Stomach (tissue), 9 donors: ENCODE data around the gene CACNA1E. TPM values are rescaled to one million over a fixed set of nuclear protein-coding genes. Genes with fewer than 3 reads are reported as not detected.
"Not testable (repeated sequence)": the region's sequence is repeated elsewhere in the genome, so short reads cannot be mapped to it uniquely, and the experiment has no call there.

Experiments
- DNase-seq, 2 donors: peaks; one replicate each; pipeline versions ENCODE4 v3.0.0 to v3.0.0-alpha.2; 2013 to 2019
- H3K27ac ChIP-seq, 5 donors: fragments of 200-600 bp in 4 of 5; sonication (generic) in 4 of 5; one replicate each; pipeline ENCODE4 v1.5.1; 2013 to 2019; ENCODE audit warnings: mild to moderate bottlenecking in 1 of 5, moderate library complexity in 1 of 5
- H3K27me3 ChIP-seq, 3 donors: fragments of 200-600 bp; sonication (generic); one replicate each; pipeline ENCODE4 v1.5.1; 2017 to 2019; ENCODE audit warnings: mixed run types in 1 of 3
- H3K36me3 ChIP-seq, 4 donors: fragments of 200-600 bp; sonication (generic); 1 replicate in 3 of 4; 2 replicates in 1 of 4; pipeline ENCODE4 v1.5.1; 2016 to 2019
- H3K4me1 ChIP-seq, 4 donors: fragments of 200-600 bp; sonication (generic); one replicate each; pipeline ENCODE4 v1.5.1; 2016 to 2019
- H3K4me3 ChIP-seq, 4 donors: fragments of 200-600 bp; sonication (generic) in 3 of 4; one replicate each; pipeline ENCODE4 v1.5.1; 2016 to 2019; ENCODE audit warnings: mild to moderate bottlenecking in 1 of 4
- H3K9me3 ChIP-seq, 4 donors: fragments of 200-600 bp; sonication (generic); one replicate each; pipeline ENCODE4 v1.5.1; 2016 to 2019
- EP300 ChIP-seq: sonication (generic); formaldehyde crosslinking; IDR thresholded peaks from one replicate; pipeline ENCODE4 v1.6.1; 2017; ENCODE audit warnings: antibody characterized with exemption
- POLR2A ChIP-seq, 4 donors: fragments of 450-650 bp; IDR thresholded peaks; one replicate each; pipeline ENCODE4 v1.6.1; 2016; ENCODE audit warnings: antibody characterized with exemption in 4 of 4, control low read depth in 2 of 4, mild to moderate bottlenecking in 1 of 4, moderate library complexity in 1 of 4
- POLR2AphosphoS5 ChIP-seq, 3 donors: sonication (generic); formaldehyde crosslinking; IDR thresholded peaks; one replicate each; pipeline ENCODE4 v1.6.1; 2016; ENCODE audit warnings: antibody characterized with exemption in 3 of 3
- WGBS, 5 donors: extraction: QIAGEN DNeasy Blood & Tissue Kit in 3 of 5; methylation state at CpG; one replicate each; pipeline versions ENCODE4 v1.1.5 to v1.1.7; 2013 to 2018; 5-methylcytosine and 5-hydroxymethylcytosine counted together
- intact Hi-C: fragments of 100-400 bp; cut with DNase I; formaldehyde crosslinking; loops from one replicate; pipeline ENCODE4 v1.15.1; 2023; ENCODE audit warnings: low total_unique reads
- polyA plus RNA-seq, 3 donors: library from polyadenylated mRNA; stranded (reverse); fragments of 200-250 nt; gene quantifications; one replicate each; pipeline ENCODE4 v1.2.3, GENCODE V29; 2013
- small RNA-seq, 4 donors: library from RNA; depleted of rRNA; stranded (forward); fragments of <200 nt; gene quantifications; one replicate each; pipeline ENCODE3, GENCODE V24; 2016
- total RNA-seq, 5 donors: library from RNA; depleted of rRNA; stranded (reverse); fragments of >200 nt; gene quantifications; one replicate each; pipeline versions ENCODE4 v1.1.0 to v1.2.3, GENCODE V29; 2014 to 2016
- TF ChIP-seq, protein P1 (sequence below), 7 experiments: fragments of 450-650 bp in 4 of 7; fragments of 200-600 bp in 3 of 7; sonication (generic) in 3 of 7; IDR thresholded peaks; one replicate each; pipeline ENCODE4 v1.5.1; 2016 to 2019; ENCODE audit warnings: antibody characterized with exemption in 7 of 7, control low read depth in 2 of 7, mild to moderate bottlenecking in 1 of 7
- donor health status: healthy with polysubstance abuse.
- donor health status: Bipolar disorder and iron deficiency.
- donor health status: healthy.

CACNA1E gene
- total and polyA plus RNA-seq, 8 donors = under 0.01 to 1.8 (median 0.01) TPM; not detected in 4

DNA sequence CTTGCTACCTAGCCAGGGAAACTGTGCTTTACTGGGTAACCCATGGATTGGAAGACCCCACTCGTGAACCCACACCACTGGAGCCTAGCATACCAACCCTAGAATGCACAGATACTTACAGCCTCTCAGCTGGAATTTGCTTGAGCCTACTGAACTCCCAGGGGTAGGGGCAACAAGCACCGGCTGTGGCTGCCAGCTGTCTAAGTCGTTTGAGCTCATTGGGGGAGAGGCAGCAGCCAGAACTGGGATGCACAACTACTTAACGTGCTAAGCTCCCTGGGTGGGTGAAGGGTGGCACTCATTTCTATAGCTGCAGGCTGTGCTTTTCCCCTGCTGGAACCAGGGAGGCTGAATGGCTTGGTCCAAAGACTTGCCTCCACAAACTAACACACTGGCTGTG, 365.8 kb downstream of the CACNA1E start:
- intact Hi-C loops = no loop called here
- Histone ChIP-seq H3K36me3 (no peaks in the 10 kb centered on the region), H3K27ac (no peak overlapping the region), H3K27me3 (no peaks in the 10 kb centered on the region), H3K4me1 (no peaks in the 10 kb centered on the region), H3K4me3 (no peak overlapping the region), H3K9me3 (peaks cover 0 to 19% (median 9%) of the 10 kb centered on the region in 4 donors)
- no peak for TF ChIP-seq EP300
- TF ChIP-seq POLR2A (IDR thresholded peaks at IDR 0.05) = no peak
- TF ChIP-seq, protein P1, sequence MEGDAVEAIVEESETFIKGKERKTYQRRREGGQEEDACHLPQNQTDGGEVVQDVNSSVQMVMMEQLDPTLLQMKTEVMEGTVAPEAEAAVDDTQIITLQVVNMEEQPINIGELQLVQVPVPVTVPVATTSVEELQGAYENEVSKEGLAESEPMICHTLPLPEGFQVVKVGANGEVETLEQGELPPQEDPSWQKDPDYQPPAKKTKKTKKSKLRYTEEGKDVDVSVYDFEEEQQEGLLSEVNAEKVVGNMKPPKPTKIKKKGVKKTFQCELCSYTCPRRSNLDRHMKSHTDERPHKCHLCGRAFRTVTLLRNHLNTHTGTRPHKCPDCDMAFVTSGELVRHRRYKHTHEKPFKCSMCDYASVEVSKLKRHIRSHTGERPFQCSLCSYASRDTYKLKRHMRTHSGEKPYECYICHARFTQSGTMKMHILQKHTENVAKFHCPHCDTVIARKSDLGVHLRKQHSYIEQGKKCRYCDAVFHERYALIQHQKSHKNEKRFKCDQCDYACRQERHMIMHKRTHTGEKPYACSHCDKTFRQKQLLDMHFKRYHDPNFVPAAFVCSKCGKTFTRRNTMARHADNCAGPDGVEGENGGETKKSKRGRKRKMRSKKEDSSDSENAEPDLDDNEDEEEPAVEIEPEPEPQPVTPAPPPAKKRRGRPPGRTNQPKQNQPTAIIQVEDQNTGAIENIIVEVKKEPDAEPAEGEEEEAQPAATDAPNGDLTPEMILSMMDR (IDR thresholded peaks at IDR 0.05) = no peak
- 65 to 72% (median 68%) methylated on average over 2 to 4 of the region's 4 CpGs for WGBS, 5 donors
- DNase-seq = no peak

DNA sequence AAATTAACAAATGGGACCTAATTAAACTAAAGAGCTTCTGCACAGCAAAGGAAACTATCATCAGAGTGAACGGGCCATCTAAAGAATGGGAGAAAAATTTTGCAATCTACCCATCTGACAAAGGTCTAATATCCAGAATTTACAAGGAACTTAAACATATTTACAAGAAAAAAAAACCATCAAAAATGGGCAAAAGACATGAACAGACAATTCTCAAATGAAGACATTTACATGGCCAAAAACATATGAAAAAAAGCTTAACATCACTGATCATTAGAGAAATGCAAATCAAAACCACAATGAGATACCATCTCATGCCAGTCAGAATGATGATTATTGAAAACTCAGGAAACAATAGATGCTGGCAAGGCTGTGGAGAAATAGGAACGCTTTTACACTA, 370.9 kb downstream of the CACNA1E start:
- peaks cover 0 to 20% (median 12%) of the 10 kb centered on the region in 4 donors for H3K9me3 ChIP-seq
- 73 to 93% (median 83%) methylated on average over 2 of the region's 2 CpGs for WGBS, 5 donors
- H3K36me3 ChIP-seq, H3K4me3 ChIP-seq, H3K27ac ChIP-seq, H3K27me3 ChIP-seq, H3K4me1 ChIP-seq, DNase-seq, intact Hi-C loops: not testable (repeated sequence)

DNA sequence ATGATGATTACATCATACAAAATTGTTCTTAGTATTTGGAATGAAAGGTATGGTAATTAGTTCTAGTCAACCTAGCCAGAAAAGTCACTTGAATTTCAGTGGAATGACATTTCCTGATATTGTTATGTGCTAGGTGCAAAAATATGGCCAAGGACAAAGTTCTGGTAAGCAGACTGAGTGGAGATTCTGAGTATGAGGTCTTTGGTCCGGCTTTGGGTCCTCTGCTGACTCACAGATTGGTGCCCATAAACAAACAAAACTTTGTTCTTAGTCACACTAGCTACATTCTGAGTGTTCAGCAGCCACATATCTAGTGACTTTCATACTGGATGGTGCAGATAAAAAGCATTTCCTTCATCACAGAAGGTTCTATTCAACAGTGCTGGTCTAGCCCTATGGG, 372.1 kb downstream of the CACNA1E start:
- Histone ChIP-seq H3K36me3 (no peaks in the 10 kb centered on the region), H3K4me1 (no peaks in the 10 kb centered on the region), H3K9me3 (peaks cover 0 to 20% (median 11%) of the 10 kb centered on the region in 4 donors), H3K4me3 (no peak overlapping the region), H3K27ac (no peak overlapping the region), H3K27me3 (no peaks in the 10 kb centered on the region)
- no peak for TF ChIP-seq POLR2AphosphoS5 (IDR thresholded peaks at IDR 0.05)
- TF ChIP-seq, protein P1 (IDR thresholded peaks at IDR 0.05) = no peak
- no peak for TF ChIP-seq POLR2A (IDR thresholded peaks at IDR 0.05)
- no peak for TF ChIP-seq EP300
- 45 to 62% (median 57%) methylated on average over 1 of the region's 1 CpG for WGBS, 5 donors
- DNase-seq = no peak
- intact Hi-C loops = no loop called here

Small RNA genes within 50 kb of the gene (small RNA-seq; reads per million reads assigned to genes)
- 0 reads per million in 4 donors for gene RF00017
- 0 to 0.14 (median 0) reads per million in 4 donors for gene RNA5SP70
